ENCODE results near the gene KIF9.
"Not testable (repeated sequence)": the region's sequence is repeated elsewhere in the genome, so short reads cannot be mapped to it uniquely, and the experiment has no call there.

Gene KIF9

GRCh38 chr3:47250309-47251060 lies 32.1 kb downstream of the KIF9 start:
- DNase-seq (ENCODE audit: low spot score), result peak; percentile 22

GRCh38 chr3:47247131-47248064 lies 35.2 kb downstream of the KIF9 start:
- DNase-seq (ENCODE audit: low spot score), result no peak

GRCh38 chr3:47245271-47245670 lies 37.3 kb downstream of the KIF9 start:
- DNase-seq (ENCODE audit: low spot score), result no peak

GRCh38 chr3:47244531-47245100 lies 38.0 kb downstream of the KIF9 start:
- no peak for DNase-seq (ENCODE audit: low spot score)

GRCh38 chr3:47243419-47244147 lies 39.0 kb downstream of the KIF9 start:
- no peak for DNase-seq (ENCODE audit: low spot score)

- no peak for DNase-seq (ENCODE audit: low spot score)
Measured at GRCh38 chr3:47239929-47240328, 42.7 kb downstream of the KIF9 start.

- no peak for DNase-seq (ENCODE audit: low spot score)
Measured at GRCh38 chr3:47238017-47238416, 44.6 kb downstream of the KIF9 start.

- no peak for DNase-seq (ENCODE audit: low spot score)
Measured at GRCh38 chr3:47228088-47228487, 54.5 kb downstream of the KIF9 start.

- DNase-seq (ENCODE audit: low spot score), result no peak
Measured at GRCh38 chr3:47227678-47228077, 54.9 kb downstream of the KIF9 start.

GRCh38 chr3:47225310-47225906 lies 57.2 kb downstream of the KIF9 start:
- DNase-seq (ENCODE audit: low spot score), result no peak

GRCh38 chr3:47223755-47224154 lies 58.8 kb downstream of the KIF9 start:
- no peak for DNase-seq (ENCODE audit: low spot score)

- no peak for DNase-seq (ENCODE audit: low spot score)
Measured at GRCh38 chr3:47221798-47222197, 60.8 kb downstream of the KIF9 start.

GRCh38 chr3:47210863-47211405 lies 71.7 kb downstream of the KIF9 start:
- DNase-seq (ENCODE audit: low spot score), result no peak

- not testable (repeated sequence) for DNase-seq (ENCODE audit: low spot score)
Measured at GRCh38 chr3:47206022-47206421, 76.6 kb downstream of the KIF9 start.

GRCh38 chr3:47204875-47205274 lies 77.7 kb downstream of the KIF9 start:
- DNase-seq (ENCODE audit: low spot score), result no peak

GRCh38 chr3:47202542-47202941 lies 80.1 kb downstream of the KIF9 start:
- DNase-seq (ENCODE audit: low spot score), result no peak

GRCh38 chr3:47197287-47197686 lies 85.3 kb downstream of the KIF9 start:
- no peak for DNase-seq (ENCODE audit: low spot score)

- DNase-seq (ENCODE audit: low spot score), result no peak
Measured at GRCh38 chr3:47194994-47195393, 87.6 kb downstream of the KIF9 start.

GRCh38 chr3:47193871-47194859 lies 88.4 kb downstream of the KIF9 start:
- DNase-seq (ENCODE audit: low spot score), result peak; percentile 17

- DNase-seq (ENCODE audit: low spot score), result no peak
Measured at GRCh38 chr3:47186285-47186684, 96.3 kb downstream of the KIF9 start.
